ENCODE results near the gene ASPSCR1. TPM values are rescaled to one million over a fixed set of nuclear protein-coding genes. Genes with fewer than 3 reads are reported as not detected.
A peak's percentile ranks its signal among the peaks of the same experiment; 100 is the strongest.

ASPSCR1 gene
- total and polyA plus RNA-seq, 2 of the 13 experiments (the other 11 are each of a cell fraction or from before 2014, with no cell fraction given) = 274 to 314 TPM

DNA sequence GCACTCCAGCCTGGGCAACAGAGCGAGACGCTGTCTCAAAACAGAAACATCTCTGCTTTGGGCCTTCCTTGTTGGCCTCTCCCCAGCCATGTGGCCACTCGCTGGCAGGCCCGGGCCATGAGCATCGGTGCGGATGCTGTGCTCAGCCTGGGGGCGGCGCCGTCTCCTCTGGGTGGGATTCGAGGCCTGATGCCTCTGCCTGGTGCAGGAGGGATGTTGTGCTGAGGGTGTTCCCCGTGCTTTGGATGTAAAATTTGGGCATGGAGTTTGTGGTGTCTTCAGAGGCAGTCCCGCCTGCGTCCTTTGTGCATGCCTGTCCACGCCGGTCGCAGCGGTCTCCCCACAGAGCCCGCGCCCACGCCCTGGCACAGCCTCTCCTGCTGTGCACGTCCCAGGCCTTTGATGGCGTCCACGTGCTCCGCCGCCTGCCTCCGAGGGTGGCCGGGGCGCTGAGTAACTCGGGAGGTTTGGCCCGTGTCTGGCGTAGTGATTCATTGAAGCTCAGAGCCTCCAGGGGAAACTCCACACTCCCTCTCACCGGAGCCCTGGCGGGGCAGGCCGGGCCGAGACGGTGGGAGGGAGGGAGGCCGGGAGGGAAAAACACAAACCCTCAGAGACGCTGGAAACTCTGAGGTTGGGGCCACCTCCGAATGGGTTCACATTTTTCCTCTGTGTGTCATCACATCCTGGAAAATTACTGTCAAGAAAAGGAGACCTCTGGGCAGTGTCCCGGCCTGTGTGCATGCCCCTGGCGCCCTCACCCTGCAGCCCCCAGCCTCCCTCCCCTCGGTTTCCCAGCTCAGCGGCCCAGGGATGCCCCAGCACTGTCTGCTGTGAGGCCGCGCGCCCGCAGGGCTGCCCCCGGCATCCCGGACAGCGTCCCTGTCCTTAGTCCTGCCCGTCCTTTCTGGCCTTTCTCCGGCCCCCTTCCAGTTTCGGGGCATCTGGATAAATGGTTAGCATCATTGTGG is 26.3 kb downstream of the ASPSCR1 start (continued):
- TF ChIP-seq, protein P1, sequence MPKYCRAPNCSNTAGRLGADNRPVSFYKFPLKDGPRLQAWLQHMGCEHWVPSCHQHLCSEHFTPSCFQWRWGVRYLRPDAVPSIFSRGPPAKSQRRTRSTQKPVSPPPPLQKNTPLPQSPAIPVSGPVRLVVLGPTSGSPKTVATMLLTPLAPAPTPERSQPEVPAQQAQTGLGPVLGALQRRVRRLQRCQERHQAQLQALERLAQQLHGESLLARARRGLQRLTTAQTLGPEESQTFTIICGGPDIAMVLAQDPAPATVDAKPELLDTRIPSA (CRISPR knock-in tag; IDR thresholded peaks at IDR 0.05; ENCODE audit: borderline replicate concordance) = no peak
- TF ChIP-seq YEATS2 (CRISPR knock-in tag; IDR thresholded peaks at IDR 0.05; ENCODE audit: borderline replicate concordance) (peak; percentile 85), ZNF709 (CRISPR knock-in tag; IDR thresholded peaks at IDR 0.05) (no peak), MIER3 (CRISPR knock-in tag; IDR thresholded peaks at IDR 0.05; ENCODE audit: borderline replicate concordance) (peak; percentile 62; the same call in 1 of the 2 replicates), FOXM1 (CRISPR knock-in tag; IDR thresholded peaks at IDR 0.05) (no peak), TCF7 (IDR thresholded peaks at IDR 0.05; ENCODE audit: low read depth) (peak; percentile 81), MED1 (CRISPR knock-in tag; IDR thresholded peaks at IDR 0.05) (peak; percentile 92), RBAK (CRISPR knock-in tag; IDR thresholded peaks at IDR 0.05) (no peak), ZNF24 (IDR thresholded peaks at IDR 0.05) (no peak), ZNF678 (CRISPR knock-in tag; IDR thresholded peaks at IDR 0.05) (no peak), ZNF564 (CRISPR knock-in tag; IDR thresholded peaks at IDR 0.05) (0 out of 2 replicates have a peak, but pooled peaks have one; percentile 58), ZNF552 (CRISPR knock-in tag; IDR thresholded peaks at IDR 0.05; ENCODE audit: borderline replicate concordance) (peak; percentile 88), ZNF619 (CRISPR knock-in tag; IDR thresholded peaks at IDR 0.05) (0 out of 2 replicates have a peak, but pooled peaks have one; percentile 21), ZBTB7B (CRISPR knock-in tag; IDR thresholded peaks at IDR 0.05) (peak; percentile 76), NR2F1 (CRISPR knock-in tag; IDR thresholded peaks at IDR 0.05) (no peak; a peak in 1 of 4 replicates)
- TF ChIP-seq, protein P2, sequence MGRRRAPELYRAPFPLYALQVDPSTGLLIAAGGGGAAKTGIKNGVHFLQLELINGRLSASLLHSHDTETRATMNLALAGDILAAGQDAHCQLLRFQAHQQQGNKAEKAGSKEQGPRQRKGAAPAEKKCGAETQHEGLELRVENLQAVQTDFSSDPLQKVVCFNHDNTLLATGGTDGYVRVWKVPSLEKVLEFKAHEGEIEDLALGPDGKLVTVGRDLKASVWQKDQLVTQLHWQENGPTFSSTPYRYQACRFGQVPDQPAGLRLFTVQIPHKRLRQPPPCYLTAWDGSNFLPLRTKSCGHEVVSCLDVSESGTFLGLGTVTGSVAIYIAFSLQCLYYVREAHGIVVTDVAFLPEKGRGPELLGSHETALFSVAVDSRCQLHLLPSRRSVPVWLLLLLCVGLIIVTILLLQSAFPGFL (CRISPR knock-in tag; IDR thresholded peaks at IDR 0.05) = 0 out of 2 replicates have a peak, but pooled peaks have one; percentile 67
- TF ChIP-seq, protein P3, sequence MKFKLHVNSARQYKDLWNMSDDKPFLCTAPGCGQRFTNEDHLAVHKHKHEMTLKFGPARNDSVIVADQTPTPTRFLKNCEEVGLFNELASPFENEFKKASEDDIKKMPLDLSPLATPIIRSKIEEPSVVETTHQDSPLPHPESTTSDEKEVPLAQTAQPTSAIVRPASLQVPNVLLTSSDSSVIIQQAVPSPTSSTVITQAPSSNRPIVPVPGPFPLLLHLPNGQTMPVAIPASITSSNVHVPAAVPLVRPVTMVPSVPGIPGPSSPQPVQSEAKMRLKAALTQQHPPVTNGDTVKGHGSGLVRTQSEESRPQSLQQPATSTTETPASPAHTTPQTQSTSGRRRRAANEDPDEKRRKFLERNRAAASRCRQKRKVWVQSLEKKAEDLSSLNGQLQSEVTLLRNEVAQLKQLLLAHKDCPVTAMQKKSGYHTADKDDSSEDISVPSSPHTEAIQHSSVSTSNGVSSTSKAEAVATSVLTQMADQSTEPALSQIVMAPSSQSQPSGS (CRISPR knock-in tag; IDR thresholded peaks at IDR 0.05) = no peak
- TF ChIP-seq, protein P4, sequence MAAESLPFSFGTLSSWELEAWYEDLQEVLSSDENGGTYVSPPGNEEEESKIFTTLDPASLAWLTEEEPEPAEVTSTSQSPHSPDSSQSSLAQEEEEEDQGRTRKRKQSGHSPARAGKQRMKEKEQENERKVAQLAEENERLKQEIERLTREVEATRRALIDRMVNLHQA (CRISPR knock-in tag; IDR thresholded peaks at IDR 0.05) = no peak
- TF ChIP-seq, protein P5, sequence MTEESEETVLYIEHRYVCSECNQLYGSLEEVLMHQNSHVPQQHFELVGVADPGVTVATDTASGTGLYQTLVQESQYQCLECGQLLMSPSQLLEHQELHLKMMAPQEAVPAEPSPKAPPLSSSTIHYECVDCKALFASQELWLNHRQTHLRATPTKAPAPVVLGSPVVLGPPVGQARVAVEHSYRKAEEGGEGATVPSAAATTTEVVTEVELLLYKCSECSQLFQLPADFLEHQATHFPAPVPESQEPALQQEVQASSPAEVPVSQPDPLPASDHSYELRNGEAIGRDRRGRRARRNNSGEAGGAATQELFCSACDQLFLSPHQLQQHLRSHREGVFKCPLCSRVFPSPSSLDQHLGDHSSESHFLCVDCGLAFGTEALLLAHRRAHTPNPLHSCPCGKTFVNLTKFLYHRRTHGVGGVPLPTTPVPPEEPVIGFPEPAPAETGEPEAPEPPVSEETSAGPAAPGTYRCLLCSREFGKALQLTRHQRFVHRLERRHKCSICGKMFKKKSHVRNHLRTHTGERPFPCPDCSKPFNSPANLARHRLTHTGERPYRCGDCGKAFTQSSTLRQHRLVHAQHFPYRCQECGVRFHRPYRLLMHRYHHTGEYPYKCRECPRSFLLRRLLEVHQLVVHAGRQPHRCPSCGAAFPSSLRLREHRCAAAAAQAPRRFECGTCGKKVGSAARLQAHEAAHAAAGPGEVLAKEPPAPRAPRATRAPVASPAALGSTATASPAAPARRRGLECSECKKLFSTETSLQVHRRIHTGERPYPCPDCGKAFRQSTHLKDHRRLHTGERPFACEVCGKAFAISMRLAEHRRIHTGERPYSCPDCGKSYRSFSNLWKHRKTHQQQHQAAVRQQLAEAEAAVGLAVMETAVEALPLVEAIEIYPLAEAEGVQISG (CRISPR knock-in tag; IDR thresholded peaks at IDR 0.05) = peak; percentile 35; the same call in 1 of the 2 replicates
- TF ChIP-seq, protein P6, sequence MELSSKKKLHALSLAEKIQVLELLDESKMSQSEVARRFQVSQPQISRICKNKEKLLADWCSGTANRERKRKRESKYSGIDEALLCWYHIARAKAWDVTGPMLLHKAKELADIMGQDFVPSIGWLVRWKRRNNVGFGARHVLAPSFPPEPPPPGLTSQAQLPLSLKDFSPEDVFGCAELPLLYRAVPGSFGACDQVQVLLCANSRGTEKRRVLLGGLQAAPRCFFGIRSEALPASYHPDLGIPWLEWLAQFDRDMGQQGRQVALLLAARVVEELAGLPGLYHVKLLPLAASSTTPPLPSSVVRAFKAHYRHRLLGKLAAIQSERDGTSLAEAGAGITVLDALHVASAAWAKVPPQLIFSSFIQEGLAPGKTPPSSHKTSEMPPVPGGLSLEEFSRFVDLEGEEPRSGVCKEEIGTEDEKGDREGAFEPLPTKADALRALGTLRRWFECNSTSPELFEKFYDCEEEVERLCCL (CRISPR knock-in tag; IDR thresholded peaks at IDR 0.05; ENCODE audit: borderline replicate concordance) = no peak
